ENCODE data around the gene TTLL1. TPM values are rescaled to one million over a fixed set of nuclear protein-coding genes. Genes with fewer than 3 reads are reported as not detected.

TTLL1 gene
- total RNA-seq, 1 donor from 2014 or later: 5.9 TPM

DNA sequence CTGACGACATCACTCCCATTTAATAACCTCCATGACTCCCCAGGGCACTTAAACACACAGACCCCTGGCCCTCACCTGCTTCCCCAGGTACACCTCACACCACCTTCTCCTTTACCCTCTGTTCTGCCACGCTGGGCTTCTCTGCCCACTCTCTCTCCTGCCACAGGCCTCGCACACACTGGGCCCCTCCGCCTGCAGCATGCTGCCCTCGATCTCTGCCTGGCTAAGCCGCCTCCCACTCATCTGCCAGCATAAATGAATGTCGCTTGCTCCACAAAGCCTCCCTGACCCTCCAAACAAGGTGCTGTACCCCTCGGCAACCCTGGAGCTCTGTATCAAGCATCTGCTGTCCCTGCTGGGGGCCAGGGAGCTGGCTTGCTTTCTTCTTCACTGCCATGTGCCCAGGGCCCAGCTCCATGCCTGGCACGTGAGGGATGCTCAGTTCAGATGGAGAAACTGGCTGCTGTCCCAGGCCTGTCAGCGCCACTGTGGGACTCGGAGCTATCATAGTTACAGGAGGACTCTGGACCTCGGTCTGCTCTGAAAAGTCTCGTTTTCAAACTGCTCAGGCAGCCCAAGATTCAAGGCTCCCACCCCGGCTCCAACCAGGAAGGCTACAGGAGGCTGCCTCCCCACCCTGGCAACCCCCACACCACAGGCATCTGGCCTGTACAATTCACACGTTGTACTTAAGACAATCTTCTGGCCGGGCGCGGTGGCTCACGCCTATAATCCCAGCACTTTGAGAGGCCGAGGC lies 11.9 kb downstream of the TTLL1 start:
- H3K9me3 ChIP-seq: no peaks in the 10 kb centered on the region
- H3K27me3 ChIP-seq: no peaks in the 10 kb centered on the region
- no peak overlapping the region for H3K4me3 ChIP-seq
- H3K36me3 ChIP-seq: no peaks in the 10 kb centered on the region
- intact Hi-C loops (cut with DNase I): no loop called here
- DNase-seq (ENCODE audit: extremely low spot score in 2 of 2): no peak
- H3K27ac ChIP-seq: no peak overlapping the region
- no peak for TF ChIP-seq POLR2AphosphoS5 (IDR thresholded peaks at IDR 0.05; ENCODE audit: insufficient read depth in 1 of 2, low read depth in 1 of 2)
- TF ChIP-seq, protein P1, sequence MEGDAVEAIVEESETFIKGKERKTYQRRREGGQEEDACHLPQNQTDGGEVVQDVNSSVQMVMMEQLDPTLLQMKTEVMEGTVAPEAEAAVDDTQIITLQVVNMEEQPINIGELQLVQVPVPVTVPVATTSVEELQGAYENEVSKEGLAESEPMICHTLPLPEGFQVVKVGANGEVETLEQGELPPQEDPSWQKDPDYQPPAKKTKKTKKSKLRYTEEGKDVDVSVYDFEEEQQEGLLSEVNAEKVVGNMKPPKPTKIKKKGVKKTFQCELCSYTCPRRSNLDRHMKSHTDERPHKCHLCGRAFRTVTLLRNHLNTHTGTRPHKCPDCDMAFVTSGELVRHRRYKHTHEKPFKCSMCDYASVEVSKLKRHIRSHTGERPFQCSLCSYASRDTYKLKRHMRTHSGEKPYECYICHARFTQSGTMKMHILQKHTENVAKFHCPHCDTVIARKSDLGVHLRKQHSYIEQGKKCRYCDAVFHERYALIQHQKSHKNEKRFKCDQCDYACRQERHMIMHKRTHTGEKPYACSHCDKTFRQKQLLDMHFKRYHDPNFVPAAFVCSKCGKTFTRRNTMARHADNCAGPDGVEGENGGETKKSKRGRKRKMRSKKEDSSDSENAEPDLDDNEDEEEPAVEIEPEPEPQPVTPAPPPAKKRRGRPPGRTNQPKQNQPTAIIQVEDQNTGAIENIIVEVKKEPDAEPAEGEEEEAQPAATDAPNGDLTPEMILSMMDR (IDR thresholded peaks at IDR 0.05): no peak
- no peak for TF ChIP-seq POLR2A (IDR thresholded peaks at IDR 0.05)
- H3K4me1 ChIP-seq: peaks cover 7% of the 10 kb centered on the region

DNA sequence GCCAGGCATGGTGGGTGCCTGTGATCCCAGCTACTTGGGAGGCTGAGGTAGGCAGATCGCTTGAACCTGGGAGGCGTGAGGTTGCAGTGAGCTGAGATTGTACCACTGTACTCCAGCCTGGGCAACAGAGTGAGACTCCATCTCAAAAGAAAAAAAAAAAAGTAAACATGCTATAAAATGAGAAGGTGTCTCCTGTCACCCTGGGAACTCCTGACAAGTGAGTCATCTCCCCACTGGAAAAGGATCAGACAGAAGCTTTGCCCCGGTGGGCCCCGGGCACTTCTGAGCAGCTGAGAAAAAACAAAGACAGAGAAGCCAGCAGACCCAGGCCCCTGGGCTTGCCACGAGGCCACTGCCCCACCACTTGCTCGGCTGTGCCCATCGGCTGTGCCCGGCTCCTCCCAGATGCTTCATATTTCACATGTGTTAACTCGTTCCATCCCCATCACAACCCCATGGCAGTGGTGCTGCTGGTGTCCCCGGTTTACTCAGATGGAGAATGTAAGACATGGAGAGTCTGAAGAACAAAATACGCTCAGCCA lies 22.3 kb downstream of the TTLL1 start:
- intact Hi-C loops (cut with DNase I): no loop called here
- Histone ChIP-seq H3K4me3 (no peak overlapping the region), H3K4me1 (no peaks in the 10 kb centered on the region), H3K27ac (peak overlapping the region; percentile 58), H3K36me3 (peaks cover 0 to 9% of the 10 kb centered on the region in 2 donors), H3K27me3 (no peaks in the 10 kb centered on the region), H3K9me3 (no peaks in the 10 kb centered on the region)
- TF ChIP-seq POLR2AphosphoS5 (IDR thresholded peaks at IDR 0.05; ENCODE audit: insufficient read depth in 1 of 2, low read depth in 1 of 2) (no peak), POLR2A (IDR thresholded peaks at IDR 0.05) (no peak)
- TF ChIP-seq, protein P1 (IDR thresholded peaks at IDR 0.05): no peak
- DNase-seq (ENCODE audit: extremely low spot score in 2 of 2): no peak

DNA sequence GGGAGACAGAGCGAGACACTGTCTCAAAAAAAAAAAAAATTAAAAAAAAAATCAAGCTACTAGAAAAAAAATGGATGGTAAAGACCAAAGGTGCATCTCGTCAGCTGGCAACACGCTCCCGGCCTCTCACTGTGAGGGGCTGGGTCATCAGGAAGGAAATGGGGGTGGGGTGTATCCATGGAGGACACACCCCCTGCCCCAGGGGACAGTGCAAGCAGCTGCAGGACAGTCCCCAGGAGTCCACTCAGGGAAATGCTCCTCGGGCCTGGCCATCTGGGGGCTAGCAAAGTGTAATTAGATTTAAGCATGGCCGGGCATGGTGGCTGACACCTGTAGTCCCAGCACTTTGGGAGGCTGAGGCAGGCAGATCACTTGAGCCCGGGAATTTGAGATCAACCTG lies 23.1 kb downstream of the TTLL1 start:
- H3K27ac ChIP-seq: no peak overlapping the region
- no peaks in the 10 kb centered on the region for H3K27me3 ChIP-seq
- no peaks in the 10 kb centered on the region for H3K9me3 ChIP-seq
- H3K36me3 ChIP-seq: peaks cover 0 to 14% of the 10 kb centered on the region in 2 donors
- TF ChIP-seq POLR2AphosphoS5 (IDR thresholded peaks at IDR 0.05; ENCODE audit: insufficient read depth in 1 of 2, low read depth in 1 of 2) (no peak), POLR2A (IDR thresholded peaks at IDR 0.05) (no peak)
- TF ChIP-seq, protein P1 (IDR thresholded peaks at IDR 0.05): no peak
- intact Hi-C loops (cut with DNase I): no loop called here
- no peaks in the 10 kb centered on the region for H3K4me1 ChIP-seq
- DNase-seq (ENCODE audit: extremely low spot score in 2 of 2): no peak
- H3K4me3 ChIP-seq: no peak overlapping the region

- peaks cover 0 to 14% of the 10 kb centered on the region in 2 donors for H3K36me3 ChIP-seq
- DNase-seq (ENCODE audit: extremely low spot score in 2 of 2): no peak
Observed at GRCh38 chr22:43060183-43060582, 29.0 kb downstream of the TTLL1 start.

More at GRCh38 chr22:43060183-43060582, 29.0 kb downstream of the TTLL1 start:
- no peaks in the 10 kb centered on the region for H3K27me3 ChIP-seq
- TF ChIP-seq, protein P1 (IDR thresholded peaks at IDR 0.05): peak in 1 of 3 experiments; percentile 26
- TF ChIP-seq POLR2AphosphoS5 (IDR thresholded peaks at IDR 0.05; ENCODE audit: insufficient read depth in 1 of 2, low read depth in 1 of 2): no peak
- H3K4me3 ChIP-seq: no peak overlapping the region
- H3K27ac ChIP-seq: no peak overlapping the region
- no peaks in the 10 kb centered on the region for H3K4me1 ChIP-seq
- intact Hi-C loops (cut with DNase I): no loop called here
- no peaks in the 10 kb centered on the region for H3K9me3 ChIP-seq

Measured in vagina (tissue), 2 donors.